SK-N-SH treated with all-trans-retinoic acid at 6 μM for 48 hours (cell line): Measurements from ENCODE around the gene NYAP1.

Experiments
- ATAC-seq: fragments of 200-7000 bp; cut with Tn5 transposase; 3 replicates; pipeline ENCODE4 v1.9.1; 2020; ENCODE audit warnings: mild to moderate bottlenecking, moderate library complexity
- ARNTL ChIP-seq: fragments of 450-650 bp; formaldehyde crosslinking; IDR thresholded peaks from 2 replicates; pipeline ENCODE4 v1.5.0; 2020; ENCODE audit warnings: low read depth, mild to moderate bottlenecking, moderate library complexity, borderline replicate concordance
- BACH2 ChIP-seq: fragments of 250-450 bp; sonication (Bioruptor Pico); IDR thresholded peaks from 2 replicates; pipeline ENCODE4 v1.9.0; 2021; ENCODE audit warnings: mild to moderate bottlenecking, borderline replicate concordance
- CSDC2 ChIP-seq: fragments of 250-450 bp; sonication (Bioruptor Pico); IDR thresholded peaks from 2 replicates; pipeline ENCODE4 v1.5.0; 2020; ENCODE audit warnings: mild to moderate bottlenecking, moderate library complexity
- ESRRG ChIP-seq: fragments of 250-450 bp; sonication (Bioruptor Pico); IDR thresholded peaks from 2 replicates; pipeline ENCODE4 v1.6.1; 2021; ENCODE audit warnings: mild to moderate bottlenecking
- GLIS3 ChIP-seq: fragments of 250-450 bp; sonication (Bioruptor Pico); IDR thresholded peaks from 2 replicates; pipeline ENCODE4 v1.5.0; 2020; ENCODE audit warnings: mild to moderate bottlenecking, moderate library complexity
- ISL1 ChIP-seq: fragments of 250-450 bp; sonication (Bioruptor Pico); IDR thresholded peaks from 2 replicates; pipeline ENCODE4 v2.1.2; 2022; ENCODE audit warnings: mild to moderate bottlenecking, moderate library complexity
- OSR1 ChIP-seq: fragments of 250-450 bp; sonication (Bioruptor Pico); IDR thresholded peaks from 2 replicates; pipeline ENCODE4 v1.8.0; 2022; ENCODE audit warnings: moderate library complexity, mild to moderate bottlenecking, inconsistent platforms
- RARB ChIP-seq: fragments of 250-450 bp; sonication (Bioruptor Pico); IDR thresholded peaks from 2 replicates; pipeline ENCODE4 v1.8.0; 2021; ENCODE audit warnings: mild to moderate bottlenecking, moderate library complexity
- TCF4 ChIP-seq: fragments of 250-450 bp; sonication (Bioruptor Pico); IDR thresholded peaks from 2 replicates; pipeline ENCODE4 v1.8.0; 2021; ENCODE audit warnings: mild to moderate bottlenecking, moderate library complexity, borderline replicate concordance
- TOX ChIP-seq: fragments of 250-450 bp; sonication (Bioruptor Pico); IDR thresholded peaks from 2 replicates; pipeline ENCODE4 v1.8.0; 2021; ENCODE audit warnings: mild to moderate bottlenecking, moderate library complexity, borderline replicate concordance
- ZC3H10 ChIP-seq: fragments of 250-450 bp; sonication (Bioruptor Pico); IDR thresholded peaks from 2 replicates; pipeline ENCODE4 v1.5.1; 2021; ENCODE audit warnings: mild to moderate bottlenecking, moderate library complexity
- ZFP3 ChIP-seq: fragments of 250-450 bp; sonication (Bioruptor Pico); IDR thresholded peaks from 2 replicates; pipeline ENCODE4 v1.5.0; 2020; ENCODE audit warnings: mild to moderate bottlenecking, moderate library complexity
- ZFP30 ChIP-seq: fragments of 450-650 bp; formaldehyde crosslinking; IDR thresholded peaks from 2 replicates; pipeline ENCODE4 v1.5.0; 2022; ENCODE audit warnings: mild to moderate bottlenecking, moderate library complexity
- ZNF565 ChIP-seq: fragments of 450-650 bp; formaldehyde crosslinking; conservative IDR thresholded peaks from 2 replicates; pipeline ENCODE4 v1.5.0; 2020; ENCODE audit warnings: low read depth, mild to moderate bottlenecking, moderate library complexity
- ZNF8 ChIP-seq: fragments of 450-650 bp; formaldehyde crosslinking; IDR thresholded peaks from 2 replicates; pipeline ENCODE4 v1.5.0; 2020; ENCODE audit warnings: mild to moderate bottlenecking, moderate library complexity
- TF ChIP-seq, protein P1 (sequence below): fragments of 250-450 bp; sonication (Bioruptor Pico); IDR thresholded peaks from 2 replicates; pipeline ENCODE4 v1.8.0; 2020; ENCODE audit warnings: mild to moderate bottlenecking, moderate library complexity, borderline replicate concordance
- TF ChIP-seq, protein P2 (sequence below): fragments of 250-450 bp; sonication (Bioruptor Pico); IDR thresholded peaks from 2 replicates; pipeline ENCODE4 v1.5.1; 2020; ENCODE audit warnings: low read depth, mild to moderate bottlenecking, moderate library complexity
- TF ChIP-seq, protein P3 (sequence below): fragments of 250-450 bp; sonication (Bioruptor Pico); IDR thresholded peaks from 2 replicates; pipeline ENCODE4 v1.8.0; 2021; ENCODE audit warnings: low read depth, mild to moderate bottlenecking, moderate library complexity, borderline replicate concordance

NYAP1 gene

DNA sequence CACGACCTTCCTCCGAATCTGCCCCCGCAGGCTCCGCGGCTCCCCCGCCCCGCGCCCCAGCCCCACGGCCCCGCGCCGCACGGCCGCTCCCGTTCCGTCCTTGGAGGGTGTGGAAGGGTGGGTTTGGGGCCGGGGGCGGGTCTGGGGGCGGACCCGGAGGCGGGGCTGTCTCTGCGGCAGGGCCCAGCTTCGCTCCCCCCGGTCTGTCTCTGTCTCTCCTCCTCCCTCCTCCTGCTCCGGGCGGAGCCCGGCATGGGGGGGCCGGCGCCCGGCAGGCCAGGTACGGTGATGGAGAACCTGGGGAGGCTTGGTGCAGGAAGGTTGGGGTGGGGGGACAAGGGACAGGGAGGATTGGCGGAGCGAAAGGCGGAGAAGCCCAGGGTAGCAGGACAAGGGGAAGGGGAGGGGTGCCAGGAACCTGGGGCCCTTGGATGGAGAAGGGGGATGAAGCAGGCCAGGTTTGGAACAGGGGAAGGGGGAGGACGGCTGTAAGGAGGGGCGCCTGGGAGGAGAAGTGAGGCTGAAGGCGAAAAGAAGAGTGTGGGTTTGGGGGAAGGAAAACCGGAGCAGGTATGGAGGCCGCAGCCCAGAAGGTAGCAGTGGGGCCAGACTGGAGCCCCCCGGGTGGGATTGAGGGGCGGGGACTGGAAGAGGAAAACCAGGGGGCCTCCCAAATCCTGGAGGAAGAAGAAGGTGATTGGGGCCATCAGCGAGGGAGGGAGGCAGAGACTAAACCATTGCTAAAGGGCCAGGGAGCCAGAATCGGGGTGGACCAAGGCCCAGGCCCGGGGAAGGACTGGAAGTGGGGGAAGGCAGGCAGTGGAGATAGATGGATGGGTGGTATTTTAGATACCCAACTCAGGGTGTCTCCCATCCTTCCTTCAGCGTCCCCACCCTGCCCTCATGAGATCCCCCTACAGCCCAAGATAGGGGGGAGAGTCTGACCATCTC, at the start of gene NYAP1:
TSS of gene NYAP1 (plus strand) at position 206 of the 951 bp plus-strand sequence. CDS start 1,385 bp downstream, outside the sequence.
- TF ChIP-seq ZNF8 (CRISPR knock-in tag) (no peak), ARNTL (CRISPR knock-in tag) (no peak)
- TF ChIP-seq, protein P1, sequence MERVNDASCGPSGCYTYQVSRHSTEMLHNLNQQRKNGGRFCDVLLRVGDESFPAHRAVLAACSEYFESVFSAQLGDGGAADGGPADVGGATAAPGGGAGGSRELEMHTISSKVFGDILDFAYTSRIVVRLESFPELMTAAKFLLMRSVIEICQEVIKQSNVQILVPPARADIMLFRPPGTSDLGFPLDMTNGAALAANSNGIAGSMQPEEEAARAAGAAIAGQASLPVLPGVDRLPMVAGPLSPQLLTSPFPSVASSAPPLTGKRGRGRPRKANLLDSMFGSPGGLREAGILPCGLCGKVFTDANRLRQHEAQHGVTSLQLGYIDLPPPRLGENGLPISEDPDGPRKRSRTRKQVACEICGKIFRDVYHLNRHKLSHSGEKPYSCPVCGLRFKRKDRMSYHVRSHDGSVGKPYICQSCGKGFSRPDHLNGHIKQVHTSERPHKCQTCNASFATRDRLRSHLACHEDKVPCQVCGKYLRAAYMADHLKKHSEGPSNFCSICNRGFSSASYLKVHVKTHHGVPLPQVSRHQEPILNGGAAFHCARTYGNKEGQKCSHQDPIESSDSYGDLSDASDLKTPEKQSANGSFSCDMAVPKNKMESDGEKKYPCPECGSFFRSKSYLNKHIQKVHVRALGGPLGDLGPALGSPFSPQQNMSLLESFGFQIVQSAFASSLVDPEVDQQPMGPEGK (CRISPR knock-in tag), result peak; percentile 66; the same call in 1 of the 2 replicates
- TF ChIP-seq, protein P2, sequence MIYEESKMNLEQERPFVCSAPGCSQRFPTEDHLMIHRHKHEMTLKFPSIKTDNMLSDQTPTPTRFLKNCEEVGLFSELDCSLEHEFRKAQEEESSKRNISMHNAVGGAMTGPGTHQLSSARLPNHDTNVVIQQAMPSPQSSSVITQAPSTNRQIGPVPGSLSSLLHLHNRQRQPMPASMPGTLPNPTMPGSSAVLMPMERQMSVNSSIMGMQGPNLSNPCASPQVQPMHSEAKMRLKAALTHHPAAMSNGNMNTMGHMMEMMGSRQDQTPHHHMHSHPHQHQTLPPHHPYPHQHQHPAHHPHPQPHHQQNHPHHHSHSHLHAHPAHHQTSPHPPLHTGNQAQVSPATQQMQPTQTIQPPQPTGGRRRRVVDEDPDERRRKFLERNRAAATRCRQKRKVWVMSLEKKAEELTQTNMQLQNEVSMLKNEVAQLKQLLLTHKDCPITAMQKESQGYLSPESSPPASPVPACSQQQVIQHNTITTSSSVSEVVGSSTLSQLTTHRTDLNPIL (CRISPR knock-in tag), result no peak
- ATAC-seq, result peak; percentile 65

DNA sequence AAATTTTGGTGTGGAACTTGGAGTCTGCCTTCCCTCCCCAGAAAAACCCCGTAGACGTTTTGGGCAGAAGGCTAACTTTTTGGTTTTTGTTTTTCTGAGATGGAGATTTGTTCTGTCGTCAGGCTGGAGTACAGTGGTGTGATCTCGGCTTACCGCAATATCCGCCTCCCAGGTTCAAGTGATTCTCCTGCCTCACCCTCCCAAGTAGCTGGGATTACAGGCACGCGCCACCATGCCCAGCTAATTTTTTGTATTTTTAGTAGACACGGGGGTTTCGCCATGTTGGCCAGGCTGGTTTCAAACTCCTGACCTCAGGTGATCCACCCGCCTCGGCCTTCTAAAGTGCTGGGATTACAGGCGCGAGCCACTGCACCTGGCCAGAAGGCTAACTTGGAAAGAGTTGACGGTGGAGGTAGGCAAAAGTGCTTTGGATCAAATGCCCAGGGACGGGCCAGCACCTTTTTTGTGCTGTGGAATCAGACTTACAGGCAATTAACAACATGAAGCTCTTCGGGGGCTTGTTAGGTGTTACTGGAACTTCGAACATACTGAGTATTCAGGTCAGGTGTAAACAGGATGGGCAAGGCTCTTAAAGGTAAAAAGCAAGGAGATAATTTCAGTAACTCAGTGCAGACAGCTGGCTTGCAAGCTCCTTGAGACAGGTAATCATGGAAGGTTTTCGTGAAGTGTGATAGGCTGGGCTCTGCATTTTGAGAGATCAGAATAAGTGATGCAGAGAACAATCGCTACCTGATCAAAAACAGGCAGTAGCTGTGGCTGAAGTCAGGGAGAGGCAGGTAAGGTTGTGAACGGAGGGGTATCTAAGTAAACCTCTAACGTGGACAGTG, 49.2 kb upstream of the NYAP1 start:
- ATAC-seq, result no peak
- TF ChIP-seq OSR1 (CRISPR knock-in tag) (no peak), GLIS3 (no peak), ISL1 (CRISPR knock-in tag) (no peak), ESRRG (no peak), BACH2 (CRISPR knock-in tag) (no peak), TCF4 (CRISPR knock-in tag) (no peak), RARB (CRISPR knock-in tag) (no peak), ZFP30 (CRISPR knock-in tag) (no peak), ARNTL (CRISPR knock-in tag) (no peak), ZFP3 (CRISPR knock-in tag) (no peak)
- TF ChIP-seq, protein P1 (CRISPR knock-in tag), result no peak
- TF ChIP-seq, protein P2 (CRISPR knock-in tag), result no peak

DNA sequence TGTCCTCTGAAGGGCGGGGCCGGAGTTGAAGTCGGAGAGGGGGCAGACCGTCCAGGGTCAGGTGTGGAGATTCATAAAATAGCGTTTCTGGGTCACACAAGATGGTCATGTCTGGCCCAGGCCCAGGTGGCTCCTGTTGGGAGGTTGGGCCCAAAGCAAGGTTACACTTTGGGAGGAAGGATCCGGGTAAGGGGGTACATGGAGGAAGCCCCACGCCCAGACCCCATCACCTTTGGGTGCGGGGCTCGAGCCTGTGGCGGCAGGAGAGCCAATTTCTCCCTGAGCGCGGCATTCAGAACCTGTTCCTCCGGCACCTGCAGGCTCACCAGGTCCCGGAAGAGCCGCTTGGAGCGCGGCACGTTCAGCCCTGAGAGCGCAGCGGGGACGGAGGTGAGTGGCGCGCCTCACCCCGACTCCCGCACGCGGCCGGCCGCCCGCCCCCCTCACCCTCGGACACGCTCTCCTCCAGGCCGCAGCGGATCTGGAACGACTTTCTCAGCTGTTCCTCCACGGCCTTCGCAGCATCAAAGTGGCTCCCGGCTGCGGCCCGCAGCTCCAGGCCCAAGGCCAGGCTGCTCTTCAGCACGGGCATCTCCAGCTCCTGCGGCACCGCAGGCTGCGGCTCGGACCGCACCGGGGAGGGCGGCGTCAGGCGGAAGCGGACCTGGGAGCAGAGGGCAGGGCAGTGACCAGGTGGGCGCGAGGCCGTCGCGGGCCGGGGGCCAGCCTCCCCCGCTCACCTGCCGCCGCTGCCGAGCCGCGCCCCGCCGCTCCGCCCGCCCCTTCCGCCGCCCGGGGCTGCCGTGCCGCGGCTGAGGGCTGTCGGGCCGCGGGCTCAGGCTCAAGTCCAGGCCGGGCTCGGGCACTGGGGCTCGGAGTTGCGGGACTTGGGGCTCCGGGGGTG, 48.1 kb upstream of the NYAP1 start:
- ATAC-seq, result peak; percentile 36
- TF ChIP-seq CSDC2 (CRISPR knock-in tag), result 0 out of 2 replicates have a peak, but pooled peaks have one; percentile 31
- no peak for TF ChIP-seq TOX (CRISPR knock-in tag)
- no peak for TF ChIP-seq ZNF8 (CRISPR knock-in tag)
- TF ChIP-seq BACH2 (CRISPR knock-in tag), result no peak
- no peak for TF ChIP-seq ZC3H10 (CRISPR knock-in tag)
- TF ChIP-seq, protein P3, sequence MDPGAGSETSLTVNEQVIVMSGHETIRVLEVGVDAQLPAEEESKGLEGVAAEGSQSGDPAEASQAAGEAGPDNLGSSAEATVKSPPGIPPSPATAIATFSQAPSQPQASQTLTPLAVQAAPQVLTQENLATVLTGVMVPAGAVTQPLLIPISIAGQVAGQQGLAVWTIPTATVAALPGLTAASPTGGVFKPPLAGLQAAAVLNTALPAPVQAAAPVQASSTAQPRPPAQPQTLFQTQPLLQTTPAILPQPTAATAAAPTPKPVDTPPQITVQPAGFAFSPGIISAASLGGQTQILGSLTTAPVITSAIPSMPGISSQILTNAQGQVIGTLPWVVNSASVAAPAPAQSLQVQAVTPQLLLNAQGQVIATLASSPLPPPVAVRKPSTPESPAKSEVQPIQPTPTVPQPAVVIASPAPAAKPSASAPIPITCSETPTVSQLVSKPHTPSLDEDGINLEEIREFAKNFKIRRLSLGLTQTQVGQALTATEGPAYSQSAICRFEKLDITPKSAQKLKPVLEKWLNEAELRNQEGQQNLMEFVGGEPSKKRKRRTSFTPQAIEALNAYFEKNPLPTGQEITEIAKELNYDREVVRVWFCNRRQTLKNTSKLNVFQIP (CRISPR knock-in tag), result no peak
- TF ChIP-seq ZNF565 (CRISPR knock-in tag), result no peak
- TF ChIP-seq ESRRG, result no peak
- TF ChIP-seq, all 23 proteins: peak for 1
